Measurements from ENCODE around the gene ZCCHC13.

ZCCHC13 gene

DNA sequence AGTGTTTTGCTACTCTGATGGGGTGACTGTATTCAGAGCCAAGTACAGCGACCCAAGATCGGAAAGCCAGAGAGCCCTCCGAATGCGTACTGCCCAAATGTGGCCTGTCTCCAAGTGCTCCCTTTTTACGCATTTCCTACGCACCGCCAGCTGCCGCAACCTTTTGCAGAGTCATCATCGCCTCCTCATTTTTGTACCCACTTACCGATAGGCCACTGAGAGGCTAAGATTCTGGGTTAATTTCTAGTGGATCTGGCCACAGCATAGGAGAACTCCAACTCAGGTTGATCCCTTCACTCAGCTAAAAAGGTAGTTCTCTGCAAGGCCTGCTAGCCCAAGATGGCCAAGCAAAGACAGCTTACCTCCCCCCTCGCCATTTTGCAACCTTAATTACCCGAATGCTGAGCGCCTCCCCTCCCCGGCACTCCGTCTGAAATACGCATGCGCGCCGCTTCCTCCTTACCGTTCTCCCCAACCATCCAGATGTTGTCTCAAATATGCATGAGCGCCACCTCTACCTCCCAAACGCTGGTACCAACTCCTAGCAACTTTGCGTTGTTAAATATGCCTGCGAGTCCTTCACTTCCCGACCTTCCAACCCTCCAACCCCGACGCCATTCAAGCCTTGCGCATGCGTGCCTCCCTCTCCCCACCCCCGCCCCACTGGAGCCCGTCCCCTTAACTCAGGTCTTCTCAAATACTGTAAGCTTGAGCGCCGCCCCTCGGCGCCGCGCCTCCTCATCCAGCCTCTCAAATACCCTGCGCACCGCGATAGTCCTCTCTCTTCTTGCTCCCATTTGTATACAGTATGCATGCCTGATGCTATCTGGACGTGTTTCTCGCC, 11.8 kb upstream of the ZCCHC13 start:
- TF ChIP-seq, protein P1, sequence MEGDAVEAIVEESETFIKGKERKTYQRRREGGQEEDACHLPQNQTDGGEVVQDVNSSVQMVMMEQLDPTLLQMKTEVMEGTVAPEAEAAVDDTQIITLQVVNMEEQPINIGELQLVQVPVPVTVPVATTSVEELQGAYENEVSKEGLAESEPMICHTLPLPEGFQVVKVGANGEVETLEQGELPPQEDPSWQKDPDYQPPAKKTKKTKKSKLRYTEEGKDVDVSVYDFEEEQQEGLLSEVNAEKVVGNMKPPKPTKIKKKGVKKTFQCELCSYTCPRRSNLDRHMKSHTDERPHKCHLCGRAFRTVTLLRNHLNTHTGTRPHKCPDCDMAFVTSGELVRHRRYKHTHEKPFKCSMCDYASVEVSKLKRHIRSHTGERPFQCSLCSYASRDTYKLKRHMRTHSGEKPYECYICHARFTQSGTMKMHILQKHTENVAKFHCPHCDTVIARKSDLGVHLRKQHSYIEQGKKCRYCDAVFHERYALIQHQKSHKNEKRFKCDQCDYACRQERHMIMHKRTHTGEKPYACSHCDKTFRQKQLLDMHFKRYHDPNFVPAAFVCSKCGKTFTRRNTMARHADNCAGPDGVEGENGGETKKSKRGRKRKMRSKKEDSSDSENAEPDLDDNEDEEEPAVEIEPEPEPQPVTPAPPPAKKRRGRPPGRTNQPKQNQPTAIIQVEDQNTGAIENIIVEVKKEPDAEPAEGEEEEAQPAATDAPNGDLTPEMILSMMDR (IDR thresholded peaks at IDR 0.05; ENCODE audit: control insufficient read depth, insufficient read depth, low read depth, low read length, missing control alignments): peak; percentile 26
- peak overlapping the region; percentile 63 for H3K4me3 ChIP-seq (ENCODE audit: control insufficient read depth, low read depth, low read length)
- peak; percentile 58 for DNase-seq (ENCODE audit: low read depth)

DNA sequence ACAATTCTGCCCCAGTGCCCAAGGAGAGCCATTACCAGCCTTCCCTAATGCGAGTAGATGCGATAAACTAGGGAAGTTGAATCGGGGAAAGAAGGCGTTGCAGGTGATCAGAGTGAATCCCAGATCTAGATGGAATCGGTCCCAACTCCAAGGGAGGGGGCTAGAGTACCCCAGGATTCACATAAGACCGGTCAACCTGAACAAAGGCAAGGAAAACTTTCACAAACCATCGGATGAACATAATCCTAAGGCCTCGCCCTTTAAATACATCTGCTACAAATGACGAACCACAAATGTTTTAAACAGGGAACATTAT, 11.2 kb upstream of the ZCCHC13 start:
- DNase-seq (ENCODE audit: low read depth): no peak
- H3K4me3 ChIP-seq (ENCODE audit: control insufficient read depth, low read depth, low read length): peak overlapping the region; percentile 63
- TF ChIP-seq, protein P1 (IDR thresholded peaks at IDR 0.05; ENCODE audit: control insufficient read depth, insufficient read depth, low read depth, low read length, missing control alignments): no peak

DNA sequence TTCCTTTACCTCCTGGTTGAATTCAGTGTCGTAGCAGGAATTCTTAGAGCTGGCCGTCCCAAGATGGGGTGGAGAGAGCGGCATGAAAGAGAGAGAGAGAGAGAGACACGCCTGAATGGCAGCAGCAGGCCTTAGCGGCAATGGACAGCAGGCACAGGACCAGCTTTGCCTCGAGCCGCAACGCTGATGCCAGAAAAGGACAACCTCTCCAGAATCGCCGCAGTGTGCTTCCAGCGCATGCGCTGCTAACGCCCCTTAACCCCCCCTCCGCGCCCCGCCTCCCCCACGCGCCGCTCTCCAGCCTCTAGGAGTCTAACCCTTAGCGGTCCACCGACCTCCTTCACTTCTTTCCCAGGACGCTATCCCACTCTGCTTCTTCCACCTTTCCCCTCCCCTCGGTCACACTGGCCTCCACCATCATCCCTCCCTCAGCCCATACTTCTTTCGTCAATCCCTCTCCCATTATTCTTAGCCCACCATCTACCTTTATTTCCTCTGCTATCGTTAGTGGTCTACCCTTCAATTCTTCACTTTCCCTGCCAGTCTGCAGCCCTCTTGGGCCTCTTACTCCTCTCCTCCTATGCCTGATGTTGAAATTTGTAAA, 10.5 kb upstream of the ZCCHC13 start:
- DNase-seq (ENCODE audit: low read depth): peak; percentile 29
- TF ChIP-seq, protein P1 (IDR thresholded peaks at IDR 0.05; ENCODE audit: control insufficient read depth, insufficient read depth, low read depth, low read length, missing control alignments): no peak

DNA sequence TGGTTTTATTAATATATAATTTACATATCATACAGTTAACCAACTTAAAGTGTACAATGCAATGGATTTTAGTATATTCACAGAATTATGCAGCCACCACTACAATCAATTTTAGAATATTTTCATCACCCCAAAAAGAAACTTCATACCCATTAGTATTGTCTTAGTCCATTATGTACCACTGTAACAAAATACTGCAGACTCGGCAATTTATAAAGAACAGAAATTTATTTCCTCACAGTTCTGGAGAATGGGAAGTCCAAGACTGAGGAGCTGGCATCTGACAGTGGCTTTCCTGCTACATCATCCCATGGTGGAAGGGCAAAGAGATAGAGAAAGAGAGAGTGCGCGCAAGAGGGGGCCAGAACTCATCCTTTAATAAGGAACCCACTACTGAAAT, 8.9 kb upstream of the ZCCHC13 start:
- TF ChIP-seq, protein P1 (IDR thresholded peaks at IDR 0.05; ENCODE audit: control insufficient read depth, insufficient read depth, low read depth, low read length, missing control alignments): no peak
- DNase-seq (ENCODE audit: low read depth): no peak
- H3K4me3 ChIP-seq (ENCODE audit: control insufficient read depth, low read depth, low read length): no peak overlapping the region

More for the DNA sequence above, 10.5 kb upstream of the ZCCHC13 start:
- H3K4me3 ChIP-seq (ENCODE audit: control insufficient read depth, low read depth, low read length): peak overlapping the region; percentile 63

DNA sequence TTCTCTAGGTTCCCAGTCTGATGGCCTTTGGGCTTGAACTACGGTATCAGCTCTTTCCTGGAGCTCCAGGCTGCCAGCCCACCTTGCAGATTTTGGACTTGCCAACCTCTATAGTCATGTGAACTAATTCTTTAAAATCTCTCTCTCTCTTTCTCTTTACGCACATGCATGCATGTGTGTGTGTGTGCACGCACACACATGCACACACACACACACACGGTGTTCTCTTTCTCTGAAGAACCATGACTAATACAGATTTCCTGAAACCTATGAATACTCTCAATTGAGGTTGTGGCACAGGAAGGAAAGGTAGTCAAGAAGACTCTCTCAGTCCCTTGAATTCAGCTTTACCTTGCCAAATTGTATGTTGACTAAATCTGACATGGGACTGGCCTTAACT, 6.2 kb upstream of the ZCCHC13 start:
- DNase-seq (ENCODE audit: low read depth): no peak
- no peak overlapping the region for H3K4me3 ChIP-seq (ENCODE audit: control insufficient read depth, low read depth, low read length)
- TF ChIP-seq, protein P1 (IDR thresholded peaks at IDR 0.05; ENCODE audit: control insufficient read depth, insufficient read depth, low read depth, low read length, missing control alignments): no peak

DNA sequence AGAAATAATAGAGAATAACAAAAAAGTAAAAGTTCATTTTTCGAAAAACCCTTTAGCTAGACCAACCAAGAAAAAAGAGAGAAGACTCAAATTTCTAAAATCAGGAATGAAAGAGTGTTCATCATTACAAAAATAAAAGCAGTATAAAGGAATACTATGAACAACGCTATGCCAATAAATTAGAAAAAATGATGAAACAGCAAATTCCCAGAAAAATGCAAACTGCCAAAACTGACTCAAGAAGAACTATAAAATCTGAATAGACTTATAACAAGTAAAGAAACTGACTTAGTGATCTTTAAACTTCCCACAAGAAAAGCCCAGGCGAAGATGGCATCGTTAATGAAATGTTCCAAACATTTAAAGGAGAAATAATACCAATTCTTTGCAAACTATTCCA, 3.1 kb upstream of the ZCCHC13 start:
- no peak for DNase-seq (ENCODE audit: low read depth)
- TF ChIP-seq, protein P1 (IDR thresholded peaks at IDR 0.05; ENCODE audit: control insufficient read depth, insufficient read depth, low read depth, low read length, missing control alignments): no peak
- H3K4me3 ChIP-seq (ENCODE audit: control insufficient read depth, low read depth, low read length): no peak overlapping the region
